ENCODE results near the gene BCAM.
"Not testable (repeated sequence)": the region's sequence is repeated elsewhere in the genome, so short reads cannot be mapped to it uniquely, and the experiment has no call there.

The BCAM gene

GRCh38 chr19:44845286-44845611 lies 36.3 kb downstream of the BCAM start:
- no peaks in the 10 kb centered on the region for H3K9me3 Mint-ChIP-seq
- H3K27me3 Mint-ChIP-seq (ENCODE audit: low read depth): peaks cover 35% of the 10 kb centered on the region
- H3K36me3 Mint-ChIP-seq (ENCODE audit: low read depth): no peaks in the 10 kb centered on the region
- peak overlapping the region; percentile 68 for H3K27ac Mint-ChIP-seq
- DNase-seq (ENCODE audit: low spot score): no peak
- peaks cover 17% of the 10 kb centered on the region for H3K4me1 Mint-ChIP-seq (ENCODE audit: low read depth)
- peak overlapping the region; percentile 86 for H3K4me3 Mint-ChIP-seq

- Mint-ChIP-seq H3K4me1 (ENCODE audit: low read depth) (peaks cover 17% of the 10 kb centered on the region), H3K9me3 (no peaks in the 10 kb centered on the region), H3K36me3 (ENCODE audit: low read depth) (no peaks in the 10 kb centered on the region), H3K27me3 (ENCODE audit: low read depth) (peaks cover 35% of the 10 kb centered on the region), H3K4me3 (peak within 1 kb of the TSS; percentile 86), H3K27ac (peak within 1 kb of the TSS; percentile 68)
- peak; percentile 85 for DNase-seq (ENCODE audit: low spot score)
Observed at GRCh38 chr19:44845612-44846454, 36.9 kb downstream of the BCAM start, which contains the start of gene NECTIN2. TSS of gene NECTIN2 (plus strand) at chr19:44846297. CDS start at chr19:44846526, 229 bp downstream.

GRCh38 chr19:44846455-44847143 lies 37.7 kb downstream of the BCAM start:
- Mint-ChIP-seq H3K4me3 (peak overlapping the region; percentile 73), H3K27me3 (ENCODE audit: low read depth) (peaks cover 35% of the 10 kb centered on the region), H3K36me3 (ENCODE audit: low read depth) (no peaks in the 10 kb centered on the region), H3K27ac (no peak overlapping the region), H3K9me3 (no peaks in the 10 kb centered on the region), H3K4me1 (ENCODE audit: low read depth) (peaks cover 17% of the 10 kb centered on the region)
- DNase-seq (ENCODE audit: low spot score): no peak

- H3K9me3 Mint-ChIP-seq: no peaks in the 10 kb centered on the region
- peak overlapping the region; percentile 73 for H3K4me3 Mint-ChIP-seq
- no peaks in the 10 kb centered on the region for H3K36me3 Mint-ChIP-seq (ENCODE audit: low read depth)
- no peak for DNase-seq (ENCODE audit: low spot score)
- no peak overlapping the region for H3K27ac Mint-ChIP-seq
- H3K4me1 Mint-ChIP-seq (ENCODE audit: low read depth): peaks cover 17% of the 10 kb centered on the region
- H3K27me3 Mint-ChIP-seq (ENCODE audit: low read depth): peaks cover 36% of the 10 kb centered on the region
Observed at GRCh38 chr19:44847144-44848035, 38.5 kb downstream of the BCAM start.

- Mint-ChIP-seq H3K4me3 (no peak overlapping the region), H3K9me3 (no peaks in the 10 kb centered on the region), H3K27me3 (ENCODE audit: low read depth) (peaks cover 38% of the 10 kb centered on the region), H3K36me3 (ENCODE audit: low read depth) (no peaks in the 10 kb centered on the region), H3K4me1 (ENCODE audit: low read depth) (peaks cover 17% of the 10 kb centered on the region), H3K27ac (no peak overlapping the region)
- DNase-seq (ENCODE audit: low spot score): no peak
Observed at GRCh38 chr19:44848036-44848811, 39.3 kb downstream of the BCAM start.

- Mint-ChIP-seq H3K27ac (no peak overlapping the region), H3K27me3 (ENCODE audit: low read depth) (peaks cover 38% of the 10 kb centered on the region), H3K4me3 (no peak overlapping the region)
Observed at GRCh38 chr19:44848812-44849447, 40.0 kb downstream of the BCAM start.

GRCh38 chr19:44850641-44851109 lies 41.8 kb downstream of the BCAM start:
- H3K36me3 Mint-ChIP-seq (ENCODE audit: low read depth): no peaks in the 10 kb centered on the region
- no peaks in the 10 kb centered on the region for H3K9me3 Mint-ChIP-seq
- H3K4me1 Mint-ChIP-seq (ENCODE audit: low read depth): peaks cover 9% of the 10 kb centered on the region
- H3K27ac Mint-ChIP-seq: no peak overlapping the region
- no peak overlapping the region for H3K4me3 Mint-ChIP-seq
- no peak for DNase-seq (ENCODE audit: low spot score)
- peaks cover 31% of the 10 kb centered on the region for H3K27me3 Mint-ChIP-seq (ENCODE audit: low read depth)

More at GRCh38 chr19:44848812-44849447, 40.0 kb downstream of the BCAM start:
- H3K36me3 Mint-ChIP-seq (ENCODE audit: low read depth): no peaks in the 10 kb centered on the region
- DNase-seq (ENCODE audit: low spot score): no peak
- peaks cover 17% of the 10 kb centered on the region for H3K4me1 Mint-ChIP-seq (ENCODE audit: low read depth)
- H3K9me3 Mint-ChIP-seq: no peaks in the 10 kb centered on the region

DNA sequence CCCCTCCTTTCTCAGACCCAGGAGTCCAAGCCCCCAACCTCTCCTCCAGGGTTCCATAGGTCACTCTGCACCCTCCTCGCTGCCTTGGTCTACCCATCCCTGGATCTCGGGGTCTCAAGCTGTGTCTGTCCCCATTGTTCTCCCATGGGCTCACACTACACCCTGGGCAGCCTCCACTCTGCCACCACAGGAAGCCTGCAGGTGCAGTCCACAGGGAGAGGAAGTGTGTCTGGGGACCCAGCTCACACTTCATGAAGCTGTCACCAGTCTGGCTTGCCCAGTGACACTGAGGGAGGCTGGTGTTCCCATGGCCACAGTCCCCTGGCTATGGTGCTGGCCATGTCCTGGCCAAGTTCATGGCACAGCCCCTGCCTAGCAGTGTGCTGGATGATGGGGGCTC lies 42.5 kb downstream of the BCAM start:
- H3K36me3 Mint-ChIP-seq (ENCODE audit: low read depth): no peaks in the 10 kb centered on the region

GRCh38 chr19:44855606-44856005 lies 46.7 kb downstream of the BCAM start:
- DNase-seq (ENCODE audit: low spot score): no peak
- Mint-ChIP-seq H3K4me3 (no peak overlapping the region), H3K36me3 (ENCODE audit: low read depth) (no peaks in the 10 kb centered on the region), H3K27ac (no peak overlapping the region), H3K9me3 (no peaks in the 10 kb centered on the region), H3K27me3 (ENCODE audit: low read depth) (peaks cover 6% of the 10 kb centered on the region), H3K4me1 (ENCODE audit: low read depth) (peaks cover 3% of the 10 kb centered on the region)

More for the DNA sequence above, 42.5 kb downstream of the BCAM start:
- Mint-ChIP-seq H3K9me3 (no peaks in the 10 kb centered on the region), H3K4me1 (ENCODE audit: low read depth) (peaks cover 11% of the 10 kb centered on the region), H3K27ac (no peak overlapping the region), H3K27me3 (ENCODE audit: low read depth) (peaks cover 33% of the 10 kb centered on the region), H3K4me3 (no peak overlapping the region)
- DNase-seq (ENCODE audit: low spot score): no peak

DNA sequence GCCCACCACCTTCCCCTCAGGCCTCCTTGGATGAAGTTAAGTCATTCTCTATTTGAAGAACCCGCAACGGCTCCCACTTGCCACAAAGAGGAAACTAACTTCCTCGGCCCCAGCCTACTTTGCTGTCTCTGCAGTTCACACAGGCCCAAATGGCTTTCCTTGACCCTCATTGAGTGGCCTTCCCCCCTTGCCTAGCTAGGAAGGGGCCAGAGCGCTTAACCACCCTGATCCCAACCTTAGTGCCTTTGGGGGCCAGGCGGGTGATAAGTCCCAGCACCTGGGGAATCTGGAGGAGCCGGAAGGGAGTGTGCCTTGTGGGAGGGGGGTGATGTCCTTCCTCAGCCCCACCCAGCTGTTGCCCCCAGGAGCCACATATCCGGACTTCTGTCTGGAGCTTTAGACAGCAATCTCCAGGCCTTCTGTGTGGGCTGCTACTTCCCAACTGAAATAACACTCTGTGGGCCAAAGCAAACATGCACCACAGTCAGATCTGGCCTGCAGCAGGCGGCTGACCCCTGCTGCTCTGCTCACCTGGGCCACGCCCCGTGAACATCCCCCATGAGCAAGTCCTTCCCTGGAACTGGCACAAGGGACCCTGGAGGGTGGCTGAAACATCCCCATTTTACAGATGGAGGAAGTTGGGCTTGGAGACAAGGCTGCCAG lies 47.6 kb downstream of the BCAM start:
- H3K4me1 Mint-ChIP-seq (ENCODE audit: low read depth): peaks cover 3% of the 10 kb centered on the region
- no peak overlapping the region for H3K4me3 Mint-ChIP-seq
- no peaks in the 10 kb centered on the region for H3K9me3 Mint-ChIP-seq
- DNase-seq (ENCODE audit: low spot score): no peak
- no peaks in the 10 kb centered on the region for H3K36me3 Mint-ChIP-seq (ENCODE audit: low read depth)
- no peak overlapping the region for H3K27ac Mint-ChIP-seq
- peaks cover 6% of the 10 kb centered on the region for H3K27me3 Mint-ChIP-seq (ENCODE audit: low read depth)

DNA sequence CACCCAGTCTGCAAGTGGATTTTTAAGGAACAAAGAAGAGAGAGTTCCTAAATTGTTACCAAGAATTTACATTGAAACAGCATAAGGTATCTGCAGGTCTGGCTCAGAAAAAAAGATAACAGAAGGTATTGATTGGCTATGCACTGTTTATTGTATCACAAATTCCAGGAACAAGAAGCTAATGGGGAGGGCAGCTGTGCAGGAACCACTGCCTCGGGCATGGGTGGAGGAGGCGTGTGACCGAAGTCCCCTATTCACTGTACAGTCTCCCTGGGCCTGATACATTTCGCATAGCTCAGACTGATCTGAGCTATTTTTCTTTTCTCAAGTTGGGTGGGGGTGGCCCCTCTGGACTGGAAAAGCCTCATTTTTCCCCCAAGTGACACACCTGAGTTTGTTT lies 48.9 kb downstream of the BCAM start:
- Mint-ChIP-seq H3K4me3 (no peak overlapping the region), H3K9me3 (no peaks in the 10 kb centered on the region), H3K36me3 (ENCODE audit: low read depth) (no peaks in the 10 kb centered on the region), H3K27me3 (ENCODE audit: low read depth) (peaks cover 2% of the 10 kb centered on the region), H3K27ac (no peak overlapping the region), H3K4me1 (ENCODE audit: low read depth) (peaks cover 3% of the 10 kb centered on the region)
- DNase-seq (ENCODE audit: low spot score): no peak

DNA sequence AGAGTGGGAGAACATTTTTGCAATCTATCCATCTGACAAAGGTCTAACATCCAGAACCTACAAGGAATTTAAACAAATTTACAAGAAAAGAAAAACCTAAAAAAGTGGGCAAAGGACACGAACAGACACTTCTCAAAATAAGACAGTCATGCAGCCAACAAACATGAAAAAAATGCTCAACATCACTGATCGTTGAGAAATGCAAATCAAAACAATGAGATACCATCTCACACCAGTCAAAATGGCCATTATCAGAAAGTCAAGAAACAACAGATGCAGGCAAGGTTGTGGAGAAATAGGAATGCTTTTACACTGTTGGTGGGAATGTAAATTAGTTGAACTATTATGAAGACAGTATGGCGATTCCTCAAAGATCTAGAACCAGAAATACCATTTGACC lies 52.7 kb downstream of the BCAM start:
- H3K36me3 Mint-ChIP-seq (ENCODE audit: low read depth); H3K27ac Mint-ChIP-seq; DNase-seq (ENCODE audit: low spot score); H3K27me3 Mint-ChIP-seq (ENCODE audit: low read depth); H3K9me3 Mint-ChIP-seq; H3K4me3 Mint-ChIP-seq; H3K4me1 Mint-ChIP-seq (ENCODE audit: low read depth): not testable (repeated sequence)
